M059J (cell line): Measurements from ENCODE around the gene PDZD7. TPM values are rescaled to one million over a fixed set of nuclear protein-coding genes. Genes with fewer than 3 reads are reported as not detected.

Experiments
- DNase-seq: peaks from one replicate; pipeline ENCODE4 v3.0.0-alpha.2; 2012; ENCODE audit warnings: low read depth
- total RNA-seq: library from RNA; depleted of rRNA; stranded (reverse); fragments of >200 nt; shearing (Covaris generic); gene quantifications from 2 replicates; pipeline ENCODE4 v1.2.3, GENCODE V29; 2014; rRNA removed

PDZD7 gene
- total RNA-seq = 0.27 and 1.6 TPM in 2 replicates

- DNase-seq = peak; percentile 86
Observed at GRCh38 chr10:101031128-101031795, at the start of gene PDZD7, which contains the start of gene SFXN3. Gene PDZD7 (minus strand): TSS chr10:101031129. CDS start chr10:101030219, 910 bp downstream. Gene SFXN3 (plus strand): TSS chr10:101031234. CDS start chr10:101034695, 3,461 bp downstream.

DNA sequence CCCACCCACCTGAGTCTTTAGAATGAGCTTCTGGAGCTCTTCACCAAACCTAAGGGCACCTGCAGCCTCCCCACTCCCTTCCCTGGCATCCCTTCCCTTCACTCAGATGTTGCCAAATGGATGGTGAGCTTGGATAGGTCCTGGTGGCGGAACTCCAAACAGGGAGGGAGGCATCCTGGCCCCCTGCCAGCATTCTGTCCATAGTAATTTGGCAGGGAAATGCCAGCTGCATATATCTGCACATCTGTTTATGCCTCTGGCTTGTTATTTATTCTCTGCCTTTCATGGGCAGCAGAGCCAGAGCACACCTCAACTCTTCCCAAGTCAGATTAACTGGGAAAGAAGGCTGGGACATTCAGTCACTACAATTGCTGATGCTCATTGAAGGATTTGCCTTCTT is 48.9 kb upstream of the PDZD7 start:
- no peak for DNase-seq

DNA sequence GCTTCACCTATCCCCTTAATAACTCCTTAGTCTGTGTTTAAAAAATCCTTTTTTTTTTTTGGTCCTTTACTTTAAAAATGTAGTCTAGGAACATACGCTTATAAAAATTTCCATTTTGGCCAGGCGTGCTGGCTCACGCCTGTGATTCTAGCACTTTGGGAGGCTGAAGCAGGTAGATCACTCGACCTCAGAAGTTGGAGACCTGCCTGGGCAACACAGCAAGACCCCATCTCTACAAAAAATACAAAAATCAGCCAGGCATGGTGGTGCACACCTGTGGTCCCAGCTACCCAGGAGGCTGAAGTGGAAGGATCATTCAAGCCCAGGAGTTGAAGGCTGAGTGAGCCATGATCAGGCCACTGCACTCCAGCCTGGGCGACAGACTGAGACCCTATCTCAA is 45.7 kb upstream of the PDZD7 start:
- DNase-seq = no peak

DNA sequence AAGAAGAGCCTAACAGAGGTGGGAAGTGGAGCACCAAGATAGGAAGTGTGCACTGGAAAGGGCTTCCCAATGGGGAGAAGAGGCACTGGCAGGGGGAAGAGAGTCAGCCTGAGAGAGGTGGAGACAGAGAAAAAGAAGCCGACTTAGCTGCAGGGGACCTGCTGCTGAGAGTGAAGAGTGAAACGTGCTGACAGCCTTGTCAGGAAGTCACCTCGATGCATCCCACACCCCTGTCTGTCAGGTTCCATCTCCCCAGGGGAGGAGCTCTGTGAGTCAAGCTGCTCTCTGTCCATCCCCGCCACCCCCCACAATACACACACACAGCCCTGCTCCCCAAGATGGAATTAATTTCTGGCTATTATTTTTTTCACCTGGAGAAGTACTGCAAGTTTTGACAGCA is 44.8 kb upstream of the PDZD7 start:
- no peak for DNase-seq

DNA sequence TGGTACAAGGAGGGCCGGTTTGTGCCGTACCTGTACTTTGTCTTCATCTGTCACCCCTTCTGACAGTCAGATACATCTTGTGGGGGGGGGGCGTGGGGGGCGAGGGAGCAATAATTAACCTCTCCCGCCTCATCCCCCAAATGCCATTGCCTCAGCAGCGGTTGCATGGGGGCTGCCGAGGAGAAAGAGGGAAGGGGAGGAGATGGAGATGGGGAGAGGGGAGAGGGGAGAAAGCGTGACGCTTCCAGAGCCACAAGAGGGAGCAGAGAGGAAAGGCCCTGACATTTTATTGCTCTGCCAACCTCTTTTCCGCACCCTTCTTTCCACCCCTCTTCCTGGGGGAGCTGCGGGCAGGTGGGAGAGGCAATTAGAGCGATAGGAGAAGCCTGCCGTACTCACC is 42.7 kb upstream of the PDZD7 start:
- DNase-seq = no peak

DNA sequence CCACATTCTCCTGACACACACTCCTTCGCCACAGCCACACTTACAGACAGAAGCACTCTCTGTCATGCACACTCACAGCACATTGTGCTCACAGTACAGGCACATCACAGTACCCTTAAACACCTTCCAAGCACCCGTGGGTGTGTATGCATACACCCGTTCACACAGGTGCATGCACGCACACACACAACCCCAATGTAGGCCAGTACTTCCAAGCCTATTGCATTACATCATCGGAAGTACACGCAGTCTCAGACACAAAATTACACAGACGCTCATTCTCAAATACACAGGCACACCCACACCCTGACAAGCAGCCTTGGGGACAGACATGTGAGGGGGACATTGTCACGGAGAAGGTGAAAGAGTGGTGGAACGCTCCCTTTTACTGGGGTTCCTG is 42.0 kb upstream of the PDZD7 start:
- DNase-seq = no peak

- DNase-seq = no peak
Observed at GRCh38 chr10:101071885-101072433, 41.0 kb upstream of the PDZD7 start.

GRCh38 chr10:101071267-101071884 is 40.4 kb upstream of the PDZD7 start:
- DNase-seq = no peak

DNA sequence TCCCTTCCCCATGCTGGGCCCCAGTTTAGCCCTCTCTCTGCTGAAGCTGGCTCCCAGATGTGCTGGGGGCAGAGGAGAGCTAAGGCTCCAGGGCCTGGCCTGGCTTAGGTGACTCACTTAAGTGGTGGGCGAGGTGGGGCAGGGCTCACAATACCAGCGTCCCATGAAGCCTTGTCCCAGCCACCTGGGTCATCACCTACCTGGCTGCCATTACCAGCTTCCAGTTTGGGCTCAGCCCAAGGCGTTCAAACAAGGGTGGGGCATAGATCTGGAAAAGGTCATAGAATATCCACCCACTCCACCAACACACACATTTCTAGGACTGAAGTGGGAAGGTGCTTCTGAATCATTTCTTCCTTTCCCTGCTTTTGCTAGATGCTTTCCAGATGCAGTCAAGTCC is 39.2 kb upstream of the PDZD7 start:
- DNase-seq = no peak

DNA sequence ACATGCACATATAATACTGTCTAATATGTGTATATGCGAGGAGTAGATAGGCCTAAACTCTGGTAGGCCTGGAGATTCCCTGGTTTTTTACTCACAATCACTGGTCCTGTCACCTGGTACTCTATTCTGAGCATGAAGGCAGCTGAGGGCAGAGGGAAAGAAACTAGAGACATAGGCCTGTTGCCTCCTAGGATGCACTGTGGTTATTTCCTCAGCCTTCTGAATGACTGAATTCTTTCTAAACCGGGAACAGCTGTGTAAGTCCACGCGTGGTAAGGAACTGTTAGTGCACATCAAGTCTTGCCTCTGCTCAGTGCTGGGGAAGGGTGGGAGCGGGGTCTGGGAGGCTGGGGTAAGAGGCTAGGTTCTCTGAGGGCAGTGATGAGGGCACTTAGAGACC is 38.5 kb upstream of the PDZD7 start:
- no peak for DNase-seq

DNA sequence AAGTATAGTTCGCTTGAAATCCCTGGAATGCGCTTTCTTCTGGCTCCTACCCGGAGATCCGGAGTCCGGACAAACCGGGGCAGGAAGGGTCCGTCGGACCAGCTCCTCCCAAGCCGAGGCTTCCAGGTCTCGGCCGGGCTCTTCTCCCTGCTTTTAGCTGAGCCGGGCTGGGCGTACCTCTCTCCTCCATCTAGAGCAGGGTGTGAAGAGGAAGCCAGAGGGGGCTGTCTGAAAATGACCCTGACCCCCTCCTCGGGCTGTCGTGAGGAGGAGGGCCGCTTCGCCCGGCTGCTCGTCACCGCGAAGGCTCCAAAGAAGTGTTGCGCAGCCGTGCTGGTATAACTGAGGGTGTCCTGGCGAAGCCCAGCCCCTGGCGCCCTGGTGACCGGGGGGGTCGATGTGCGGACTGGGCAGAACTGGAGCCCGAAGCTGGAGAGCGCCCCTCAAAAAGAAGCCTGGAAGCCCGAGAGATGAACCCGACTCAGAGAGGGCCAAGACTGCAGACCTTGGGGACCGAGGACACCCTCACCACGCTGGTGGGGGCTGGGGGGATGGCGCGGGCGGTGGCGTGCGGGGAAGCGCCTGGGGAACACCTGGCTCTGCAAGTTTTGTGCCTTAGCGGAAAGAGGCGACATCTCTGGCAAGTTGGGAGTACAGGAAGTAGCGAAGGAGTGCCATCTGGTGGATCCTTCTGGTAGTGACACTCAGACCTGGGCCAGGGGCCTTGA is 36.6 kb upstream of the PDZD7 start:
- DNase-seq = peak; percentile 84

DNA sequence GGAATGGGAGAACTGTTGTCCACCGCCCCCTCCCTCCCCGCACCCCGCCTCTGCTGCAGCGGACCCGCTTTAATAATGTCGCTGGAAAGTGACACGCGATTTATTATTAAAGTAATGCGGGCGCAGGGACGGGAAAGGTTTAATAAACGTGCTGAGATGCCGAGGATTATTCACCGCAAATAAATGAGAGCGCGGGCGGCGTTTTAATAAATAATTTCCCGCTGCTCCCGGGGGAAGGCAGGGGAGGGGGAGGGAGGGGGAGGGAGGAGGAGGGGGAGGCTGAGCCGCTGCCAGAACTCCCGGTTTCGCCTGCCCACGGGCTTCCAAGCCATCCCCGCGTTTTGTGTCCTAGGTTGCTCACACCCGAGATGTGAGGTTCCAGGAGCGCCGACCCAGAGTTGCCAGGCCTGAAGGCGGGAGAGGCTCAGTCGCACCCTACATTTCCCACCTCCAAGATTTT is 36.0 kb upstream of the PDZD7 start:
- DNase-seq = no peak

- peak; percentile 83 for DNase-seq
Observed at GRCh38 chr10:101066146-101066895, 35.4 kb upstream of the PDZD7 start.

GRCh38 chr10:101065481-101066145 is 34.7 kb upstream of the PDZD7 start:
- DNase-seq = no peak

DNA sequence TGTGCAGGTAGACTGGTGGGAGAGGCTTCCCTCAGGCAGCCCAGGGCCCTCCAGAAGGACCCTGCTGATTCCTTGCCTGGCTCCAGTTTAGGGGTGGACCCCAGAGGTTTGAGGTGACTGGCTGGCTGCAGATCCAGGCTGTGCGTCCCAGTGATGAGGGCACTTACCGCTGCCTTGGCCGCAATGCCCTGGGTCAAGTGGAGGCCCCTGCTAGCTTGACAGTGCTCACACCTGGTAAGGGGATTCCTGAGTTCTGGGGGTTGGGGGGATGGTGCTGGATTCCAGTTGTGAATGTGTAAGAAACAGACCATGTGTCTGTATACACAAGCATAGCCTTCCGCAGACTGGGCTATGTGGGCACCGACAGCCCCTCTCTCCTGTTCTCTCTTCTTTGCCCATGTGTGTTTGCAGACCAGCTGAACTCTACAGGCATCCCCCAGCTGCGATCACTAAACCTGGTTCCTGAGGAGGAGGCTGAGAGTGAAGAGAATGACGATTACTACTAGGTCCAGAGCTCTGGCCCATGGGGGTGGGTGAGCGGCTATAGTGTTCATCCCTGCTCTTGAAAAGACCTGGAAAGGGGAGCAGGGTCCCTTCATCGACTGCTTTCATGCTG is 33.6 kb upstream of the PDZD7 start:
- no peak for DNase-seq

- DNase-seq = no peak
Observed at GRCh38 chr10:101063548-101064414, 32.9 kb upstream of the PDZD7 start.

- DNase-seq = no peak
Observed at GRCh38 chr10:101063050-101063525, 32.2 kb upstream of the PDZD7 start.

DNA sequence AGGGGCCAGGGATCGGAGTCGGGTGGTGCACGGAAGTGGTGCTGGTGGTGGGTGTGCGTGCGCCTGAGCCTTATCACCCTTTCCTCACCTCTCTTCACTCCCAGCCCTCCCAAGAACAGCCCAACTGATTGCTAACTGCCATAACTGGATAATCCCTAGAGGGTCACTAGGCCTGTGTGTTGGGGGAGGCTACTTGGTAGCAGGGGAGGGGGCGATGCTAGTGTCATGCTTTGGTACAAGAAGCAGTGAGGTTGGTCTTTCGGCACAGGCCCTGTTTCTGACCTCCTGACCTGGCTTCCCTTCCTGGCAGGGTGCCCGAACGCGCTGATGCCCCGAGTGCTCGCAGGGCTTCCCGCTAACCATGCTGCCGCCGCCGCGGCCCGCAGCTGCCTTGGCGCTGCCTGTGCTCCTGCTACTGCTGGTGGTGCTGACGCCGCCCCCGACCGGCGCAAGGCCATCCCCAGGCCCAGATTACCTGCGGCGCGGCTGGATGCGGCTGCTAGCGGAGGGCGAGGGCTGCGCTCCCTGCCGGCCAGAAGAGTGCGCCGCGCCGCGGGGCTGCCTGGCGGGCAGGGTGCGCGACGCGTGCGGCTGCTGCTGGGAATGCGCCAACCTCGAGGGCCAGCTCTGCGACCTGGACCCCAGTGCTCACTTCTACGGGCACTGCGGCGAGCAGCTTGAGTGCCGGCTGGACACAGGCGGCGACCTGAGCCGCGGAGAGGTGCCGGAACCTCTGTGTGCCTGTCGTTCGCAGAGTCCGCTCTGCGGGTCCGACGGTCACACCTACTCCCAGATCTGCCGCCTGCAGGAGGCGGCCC is 31.5 kb upstream of the PDZD7 start:
- no peak for DNase-seq
